Panc1 (cell line): Measurements from ENCODE around the gene LYRM4.

Experiments
- CTCF ChIP-seq: fragments of 450-650 bp; IDR thresholded peaks from 2 replicates; pipeline ENCODE4 v1.5.1; 2017; ENCODE audit warnings: mild to moderate bottlenecking
- POLR2AphosphoS5 ChIP-seq: IDR thresholded peaks from 2 replicates; pipeline ENCODE4 v1.6.1; 2012; ENCODE audit warnings: mild to moderate bottlenecking, low read depth, low read length, moderate library complexity
- REST ChIP-seq, 2 experiments: IDR thresholded peaks; 2 replicates each; pipeline ENCODE4 v1.6.1; 2011 to 2012; ENCODE audit warnings: low read depth in 2 of 2, control low read depth in 1 of 2, low read length in 1 of 2, mild to moderate bottlenecking in 1 of 2, moderate library complexity in 1 of 2; ENCODE audit not compliant: insufficient read depth in 1 of 2
- SIN3A ChIP-seq: IDR thresholded peaks from 2 replicates; pipeline ENCODE4 v1.6.1; 2012; ENCODE audit warnings: low read depth, mild to moderate bottlenecking, low read length, moderate library complexity, borderline replicate concordance; ENCODE audit not compliant: insufficient read depth
- TCF7L2 ChIP-seq: IDR thresholded peaks from 2 replicates; pipeline ENCODE4 v1.6.1; 2011; ENCODE audit warnings: mild to moderate bottlenecking, low read depth, low read length, inconsistent platforms

- no peak for TF ChIP-seq CTCF
- TF ChIP-seq REST (IDR thresholded peaks at IDR 0.05; ENCODE audit: insufficient read depth in 1 of 2, low read depth in 2 of 2, low read length in 1 of 2), result no peak
- no peak for TF ChIP-seq POLR2AphosphoS5
- TF ChIP-seq TCF7L2, result no peak
- no peak for TF ChIP-seq SIN3A
Observed at GRCh38 chr6:5099537-5099936, 161.2 kb downstream of the LYRM4 start.
